KBM-7 (cell line): ENCODE data around the gene DNAH11.
A peak's percentile ranks its signal among the peaks of the same experiment; 100 is the strongest.

ENCODE experiments used
- DNase-seq: peaks from one replicate; pipeline ENCODE4 v3.0.0-alpha.2; 2015
- in situ Hi-C: fragments of 300-500 bp; cut with MboI; formaldehyde crosslinking; loops from 2 replicates; pipeline ENCODE4 v1.14.3; 2020; ENCODE audit warnings: low sequenced_read_pairs, low pct_unique_long_range_greater_than_20kb, mixed read lengths

DNAH11 gene

DNA sequence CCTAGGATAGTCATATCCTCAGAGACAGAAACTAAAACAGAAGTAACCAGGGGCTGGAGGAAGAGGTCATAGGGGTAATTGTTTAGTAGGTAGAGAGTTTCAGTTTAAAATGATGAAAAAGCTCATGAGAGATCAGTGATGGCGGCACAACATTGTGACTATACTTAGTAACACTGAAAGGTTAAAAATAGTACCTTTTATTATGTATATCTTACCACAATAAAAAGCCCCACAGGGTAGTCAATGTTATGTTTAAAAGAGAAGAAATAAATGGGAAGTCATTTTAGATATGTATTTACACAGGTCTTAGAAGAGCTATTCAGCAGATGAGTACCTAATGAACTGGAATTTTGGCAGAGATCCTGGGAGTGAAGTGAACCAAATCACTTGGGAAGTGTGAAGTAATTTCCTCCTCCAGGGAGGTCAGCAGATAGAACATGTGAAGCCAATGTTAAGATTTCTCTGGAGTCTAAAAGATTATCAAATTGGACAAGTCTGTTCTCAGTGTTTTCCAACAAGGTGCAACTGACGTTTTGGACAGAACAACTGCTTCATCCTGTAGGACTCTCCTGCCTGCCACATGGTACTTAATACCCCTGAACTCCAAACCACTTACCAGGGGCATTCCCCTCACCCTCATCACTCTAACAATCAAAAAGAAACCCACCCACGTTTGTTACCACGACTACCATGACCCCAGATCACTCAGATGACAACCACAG, 396.5 kb downstream of the DNAH11 start:
- in situ Hi-C loops: no loop called here
- DNase-seq: no peak

GRCh38 chr7:21939858-21940372, 397.1 kb downstream of the DNAH11 start:
- in situ Hi-C loops: no loop called here
- no peak for DNase-seq

GRCh38 chr7:21941611-21942141, 398.8 kb downstream of the DNAH11 start:
- in situ Hi-C loops: no loop called here

DNA sequence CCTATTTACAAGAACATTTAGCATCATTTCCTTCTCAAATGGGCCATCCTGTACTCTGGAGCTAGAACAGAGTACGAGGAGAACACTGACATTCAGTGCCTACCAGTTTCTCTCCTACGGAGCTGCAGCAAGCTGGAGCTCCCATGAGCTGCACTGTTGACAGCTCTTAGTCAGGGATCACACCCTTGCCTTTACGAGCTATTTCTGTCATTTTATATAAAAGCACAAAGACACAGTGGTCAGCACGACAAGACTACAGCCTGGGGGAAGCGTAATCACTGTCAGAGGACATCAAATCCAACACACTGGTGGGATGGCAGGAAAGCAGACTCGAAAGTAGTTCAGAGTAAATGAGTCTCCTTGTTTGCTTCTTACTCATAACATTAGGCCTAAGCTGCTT, 400.1 kb downstream of the DNAH11 start:
- in situ Hi-C loops: no loop called here
- no peak for DNase-seq

More at GRCh38 chr7:21941611-21942141, 398.8 kb downstream of the DNAH11 start:
- peak; percentile 82 for DNase-seq

DNA sequence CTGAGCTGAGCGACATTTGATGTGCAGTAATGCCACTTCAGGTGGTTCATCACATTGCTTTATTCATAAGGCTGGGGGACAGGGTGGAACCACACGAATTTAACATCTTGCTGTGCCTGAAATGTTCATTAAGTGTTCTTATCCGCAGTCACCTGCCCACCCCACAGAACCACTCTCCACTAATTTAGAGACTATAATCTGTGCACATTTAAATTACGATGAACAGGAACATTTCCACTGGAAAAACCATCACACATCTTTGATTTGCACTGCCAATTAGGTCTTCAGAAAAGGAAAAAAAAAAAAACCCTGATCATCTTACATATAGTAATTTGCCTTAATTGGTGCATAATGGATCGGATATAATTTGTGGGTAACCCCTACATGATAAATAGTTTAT, 400.6 kb downstream of the DNAH11 start:
- in situ Hi-C loops: no loop called here
- no peak for DNase-seq

- DNase-seq: peak; percentile 67
- in situ Hi-C loops: no loop called here
Measured at GRCh38 chr7:21944616-21945453, 402.0 kb downstream of the DNAH11 start.

DNA sequence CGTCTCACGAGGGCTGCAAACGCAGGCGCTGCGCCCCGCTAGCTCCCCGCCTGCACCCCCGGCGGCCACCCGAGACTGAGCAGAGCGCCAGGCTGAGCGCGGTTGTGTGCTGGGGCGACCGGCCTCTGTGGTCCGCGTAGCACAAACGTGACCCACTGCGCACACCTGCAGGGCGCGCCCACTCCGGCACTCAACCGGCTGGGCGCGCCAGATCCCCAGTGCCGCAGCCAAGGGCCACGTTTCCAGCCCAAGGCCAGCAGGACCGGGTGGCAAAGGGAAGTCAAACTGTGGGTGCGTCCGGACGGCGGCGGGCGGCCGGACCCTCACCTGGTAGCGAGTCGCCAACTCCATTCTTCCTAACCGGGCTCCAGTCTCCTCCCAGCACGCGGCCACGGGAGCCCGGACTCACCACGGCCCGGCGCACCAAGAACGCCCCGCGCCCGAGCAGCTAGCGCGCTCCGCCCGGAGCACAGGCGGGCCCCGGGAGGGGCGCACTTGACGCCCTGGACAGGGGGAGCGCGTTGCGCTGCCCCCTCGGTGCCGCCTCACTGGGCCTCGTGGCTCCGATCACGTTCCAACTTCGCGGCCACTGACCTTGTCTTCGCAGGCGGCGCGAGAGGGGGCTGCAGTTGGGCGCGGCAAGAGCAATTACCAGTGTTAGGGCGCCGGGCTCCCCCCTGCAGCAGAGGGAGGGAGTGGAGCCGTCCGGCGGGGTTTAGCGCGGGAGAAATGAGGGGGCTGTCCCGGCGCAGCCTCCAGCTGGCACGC, 402.8 kb downstream of the DNAH11 start, which contains the start of gene CDCA7L:
Gene CDCA7L, minus strand, starts transcription at position 446 of the 768 bp plus-strand sequence. Its CDS starts 95 bp downstream, at position 351.
- DNase-seq: peak; percentile 89
- in situ Hi-C loops: no loop called here

DNA sequence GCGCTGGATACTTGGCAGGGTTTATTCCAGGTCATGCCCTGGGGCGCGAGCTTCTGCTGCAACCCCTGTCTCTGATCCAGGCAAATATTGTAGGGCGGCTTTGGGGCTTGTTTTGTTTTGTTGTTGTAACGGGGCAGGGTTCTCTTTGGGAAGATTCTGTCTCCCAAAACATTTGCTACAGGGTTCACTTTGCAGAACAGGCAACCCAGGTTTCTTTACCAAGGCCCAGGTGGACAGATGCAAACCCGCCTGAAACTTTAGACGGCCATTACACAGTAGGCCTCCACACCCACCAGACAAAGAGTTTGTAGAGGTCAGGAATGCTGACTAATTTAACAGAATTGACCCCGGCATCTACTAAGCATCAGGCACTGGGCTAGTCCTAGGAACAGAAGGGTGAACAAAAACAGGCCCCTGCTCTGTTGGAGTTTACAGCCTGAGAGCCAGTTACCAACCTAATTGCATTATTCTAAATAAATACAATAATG, 403.4 kb downstream of the DNAH11 start:
- in situ Hi-C loops: no loop called here
- DNase-seq: no peak

DNA sequence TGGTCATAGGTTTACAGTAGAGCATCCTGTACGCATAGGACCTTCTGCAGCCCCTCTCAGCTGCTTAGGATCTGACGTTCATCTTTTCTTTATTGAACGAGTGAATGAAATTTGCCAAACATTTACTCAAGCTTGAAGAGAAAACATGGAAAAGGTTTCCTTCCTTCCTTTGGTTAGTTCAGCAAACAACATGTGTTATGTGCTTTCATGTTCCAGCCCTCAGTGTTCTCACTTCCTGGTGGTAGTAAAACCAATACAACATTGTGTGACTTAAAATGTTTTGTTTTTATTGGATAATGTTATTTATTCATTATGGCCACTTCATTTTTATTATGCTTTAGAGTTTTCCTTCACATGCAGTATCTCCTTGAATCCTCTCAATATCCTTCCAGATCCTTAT, 404.2 kb downstream of the DNAH11 start:
- in situ Hi-C loops: no loop called here
- no peak for DNase-seq

GRCh38 chr7:21947946-21948345, 405.1 kb downstream of the DNAH11 start:
- in situ Hi-C loops: no loop called here

GRCh38 chr7:21948364-21948763, 405.5 kb downstream of the DNAH11 start:
- no peak for DNase-seq

More at GRCh38 chr7:21947946-21948345, 405.1 kb downstream of the DNAH11 start:
- DNase-seq: no peak

GRCh38 chr7:21948887-21949540, 406.2 kb downstream of the DNAH11 start:
- DNase-seq: no peak
- in situ Hi-C loops: no loop called here

More at GRCh38 chr7:21948364-21948763, 405.5 kb downstream of the DNAH11 start:
- in situ Hi-C loops: no loop called here
